ENCODE measurements around the gene TTC33. TPM values are rescaled to one million over a fixed set of nuclear protein-coding genes. Genes with fewer than 3 reads are reported as not detected.

The TTC33 gene
- total RNA-seq, 1 donor from 2014 or later, result 52.5 TPM

- no peaks in the 10 kb centered on the region for H3F3A ChIP-seq (ENCODE audit: low read depth)
- TF ChIP-seq EZH2phosphoT487 (IDR thresholded peaks at IDR 0.05), result no peak
- TF ChIP-seq CTCF (IDR thresholded peaks at IDR 0.05), result no peak
- TF ChIP-seq EZH2 (IDR thresholded peaks at IDR 0.05), result no peak
- no peak overlapping the region for H3K4me3 ChIP-seq
- H3K4me1 ChIP-seq, result no peaks in the 10 kb centered on the region
- Mint-ChIP-seq H3K4me1 (peaks cover 9% of the 10 kb centered on the region), H3K27ac (no peak overlapping the region), H3K36me3 (no peaks in the 10 kb centered on the region), H3K27me3 (ENCODE audit: insufficient read depth, low read depth) (peaks cover 3% of the 10 kb centered on the region), H3K9me3 (no peaks in the 10 kb centered on the region), H3K4me3 (no peak overlapping the region)
- no peaks in the 10 kb centered on the region for H3K79me2 ChIP-seq (ENCODE audit: low read depth)
- H3K9me3 ChIP-seq (ENCODE audit: low read depth), result no peaks in the 10 kb centered on the region
- H3K9ac ChIP-seq, result no peak overlapping the region
- no peak overlapping the region for H3K4me2 ChIP-seq
- DNase-seq (ENCODE audit: low spot score), result no peak
- no peak overlapping the region for H2AFZ ChIP-seq (replicated peaks)
- H3K36me3 ChIP-seq, result no peaks in the 10 kb centered on the region
- H4K20me1 ChIP-seq (ENCODE audit: low read depth), result no peaks in the 10 kb centered on the region
- H3K27me3 ChIP-seq, result no peaks in the 10 kb centered on the region
- H3K27ac ChIP-seq, result no peak overlapping the region
Measured at GRCh38 chr5:40653221-40654022, 102.3 kb downstream of the TTC33 start.

GRCh38 chr5:40652441-40653220 is 103.1 kb downstream of the TTC33 start:
- Mint-ChIP-seq H3K9me3 (no peaks in the 10 kb centered on the region), H3K4me1 (peaks cover 9% of the 10 kb centered on the region), H3K4me3 (no peak overlapping the region), H3K27me3 (ENCODE audit: insufficient read depth, low read depth) (peaks cover 3% of the 10 kb centered on the region), H3K36me3 (no peaks in the 10 kb centered on the region), H3K27ac (no peak overlapping the region)
- Histone ChIP-seq H3F3A (ENCODE audit: low read depth) (no peaks in the 10 kb centered on the region), H3K27ac (no peak overlapping the region), H3K4me2 (no peak overlapping the region), H3K79me2 (ENCODE audit: low read depth) (no peaks in the 10 kb centered on the region), H4K20me1 (ENCODE audit: low read depth) (no peaks in the 10 kb centered on the region), H3K9ac (no peak overlapping the region), H3K36me3 (no peaks in the 10 kb centered on the region), H3K27me3 (no peaks in the 10 kb centered on the region), H3K4me3 (no peak overlapping the region), H2AFZ (replicated peaks) (no peak overlapping the region), H3K9me3 (ENCODE audit: low read depth) (no peaks in the 10 kb centered on the region), H3K4me1 (no peaks in the 10 kb centered on the region)
- no peak for DNase-seq (ENCODE audit: low spot score)
- no peak for TF ChIP-seq EZH2phosphoT487 (IDR thresholded peaks at IDR 0.05)
- no peak for TF ChIP-seq EZH2 (IDR thresholded peaks at IDR 0.05)
- no peak for TF ChIP-seq CTCF (IDR thresholded peaks at IDR 0.05)

- Histone ChIP-seq H3K4me3 (no peak overlapping the region), H3F3A (ENCODE audit: low read depth) (no peaks in the 10 kb centered on the region), H3K79me2 (ENCODE audit: low read depth) (no peaks in the 10 kb centered on the region), H3K9ac (no peak overlapping the region), H3K9me3 (ENCODE audit: low read depth) (no peaks in the 10 kb centered on the region), H3K4me1 (no peaks in the 10 kb centered on the region), H2AFZ (replicated peaks) (no peak overlapping the region), H3K36me3 (no peaks in the 10 kb centered on the region), H3K27me3 (no peaks in the 10 kb centered on the region), H3K27ac (no peak overlapping the region), H3K4me2 (no peak overlapping the region), H4K20me1 (ENCODE audit: low read depth) (no peaks in the 10 kb centered on the region)
- Mint-ChIP-seq H3K36me3 (no peaks in the 10 kb centered on the region), H3K27ac (no peak overlapping the region), H3K27me3 (ENCODE audit: insufficient read depth, low read depth) (peaks cover 3% of the 10 kb centered on the region), H3K4me1 (peaks cover 9% of the 10 kb centered on the region), H3K9me3 (no peaks in the 10 kb centered on the region), H3K4me3 (no peak overlapping the region)
- DNase-seq (ENCODE audit: low spot score), result no peak
- TF ChIP-seq CTCF (IDR thresholded peaks at IDR 0.05) (no peak), EZH2 (IDR thresholded peaks at IDR 0.05) (no peak), EZH2phosphoT487 (IDR thresholded peaks at IDR 0.05) (no peak)
Measured at GRCh38 chr5:40651201-40651600, 104.6 kb downstream of the TTC33 start.
